Muscle layer of duodenum (tissue), 2 donors: Measurements from ENCODE around the gene ST8SIA1.
"Not testable (repeated sequence)": the region's sequence is repeated elsewhere in the genome, so short reads cannot be mapped to it uniquely, and the experiment has no call there.

Source experiments
- H3K27ac ChIP-seq: one replicate; pipeline ENCODE4 v1.7.0; 2013; ENCODE audit warnings: mild to moderate bottlenecking, low read length
- H3K27me3 ChIP-seq: one replicate; pipeline ENCODE4 v1.7.0; 2013; ENCODE audit warnings: low read depth, mild to moderate bottlenecking, control low read depth, low read length
- H3K36me3 ChIP-seq, 2 donors: one replicate each; pipeline ENCODE4 v1.7.0; 2013; ENCODE audit warnings: low read length in 2 of 2, control low read depth in 1 of 2, mild to moderate bottlenecking in 1 of 2; ENCODE audit not compliant: insufficient read depth in 2 of 2, control insufficient read depth in 1 of 2
- H3K4me1 ChIP-seq, 2 donors: one replicate each; pipeline ENCODE4 v1.7.0; 2013; ENCODE audit warnings: low read length in 2 of 2, mild to moderate bottlenecking in 2 of 2, control low read depth in 1 of 2, moderate library complexity in 1 of 2; ENCODE audit not compliant: insufficient read depth in 2 of 2, control insufficient read depth in 1 of 2
- H3K4me3 ChIP-seq, 2 donors: one replicate each; pipeline ENCODE4 v1.7.0; 2013; ENCODE audit warnings: low read length in 2 of 2, low read depth in 1 of 2, mild to moderate bottlenecking in 1 of 2
- H3K9me3 ChIP-seq, 2 donors: one replicate each; pipeline ENCODE4 v1.7.0; 2013; ENCODE audit warnings: low read length in 2 of 2, control low read depth in 1 of 2, mild to moderate bottlenecking in 1 of 2; ENCODE audit not compliant: control insufficient read depth in 1 of 2
- donor health status: healthy.

The ST8SIA1 gene

GRCh38 chr12:22334410-22335100 lies at the start of gene ST8SIA1:
Gene ST8SIA1, minus strand, starts transcription at chr12:22334707. Its CDS starts 475 bp downstream, at chr12:22334232.
- H3K4me1 ChIP-seq = peaks cover 0 to 10% of the 10 kb centered on the region in 2 donors
- H3K4me3 ChIP-seq = peak within 1 kb of the TSS; percentile 67 to 97
- H3K27ac ChIP-seq = no peak within 1 kb of the TSS

GRCh38 chr12:22380031-22380430 lies 45.5 kb upstream of the ST8SIA1 start:
- Histone ChIP-seq H3K4me3 (no peak overlapping the region), H3K27ac (no peak overlapping the region), H3K9me3 (no peaks in the 10 kb centered on the region), H3K4me1 (no peaks in the 10 kb centered on the region), H3K36me3 (no peaks in the 10 kb centered on the region), H3K27me3 (no peaks in the 10 kb centered on the region)

More at GRCh38 chr12:22334410-22335100, at the start of gene ST8SIA1:
- no peaks in the 10 kb centered on the region for H3K36me3 ChIP-seq
- no peaks in the 10 kb centered on the region for H3K9me3 ChIP-seq
- H3K27me3 ChIP-seq = peaks cover 11% of the 10 kb centered on the region

- Histone ChIP-seq H3K4me1 (no peaks in the 10 kb centered on the region), H3K4me3 (no peak overlapping the region), H3K9me3 (no peaks in the 10 kb centered on the region), H3K36me3 (no peaks in the 10 kb centered on the region), H3K27me3 (no peaks in the 10 kb centered on the region), H3K27ac (no peak overlapping the region)
Measured at GRCh38 chr12:22377731-22378496, 43.4 kb upstream of the ST8SIA1 start.

GRCh38 chr12:22376596-22377150 lies 42.2 kb upstream of the ST8SIA1 start:
- not testable (repeated sequence) for H3K27me3 ChIP-seq, H3K9me3 ChIP-seq, H3K4me1 ChIP-seq, H3K4me3 ChIP-seq, H3K36me3 ChIP-seq, H3K27ac ChIP-seq

GRCh38 chr12:22374508-22374907 lies 40.0 kb upstream of the ST8SIA1 start:
- H3K9me3 ChIP-seq = no peaks in the 10 kb centered on the region
- H3K27me3 ChIP-seq = no peaks in the 10 kb centered on the region
- H3K4me3 ChIP-seq = no peak overlapping the region
- no peak overlapping the region for H3K27ac ChIP-seq
- no peaks in the 10 kb centered on the region for H3K36me3 ChIP-seq
- H3K4me1 ChIP-seq = peaks cover 0 to 4% of the 10 kb centered on the region in 2 donors

DNA sequence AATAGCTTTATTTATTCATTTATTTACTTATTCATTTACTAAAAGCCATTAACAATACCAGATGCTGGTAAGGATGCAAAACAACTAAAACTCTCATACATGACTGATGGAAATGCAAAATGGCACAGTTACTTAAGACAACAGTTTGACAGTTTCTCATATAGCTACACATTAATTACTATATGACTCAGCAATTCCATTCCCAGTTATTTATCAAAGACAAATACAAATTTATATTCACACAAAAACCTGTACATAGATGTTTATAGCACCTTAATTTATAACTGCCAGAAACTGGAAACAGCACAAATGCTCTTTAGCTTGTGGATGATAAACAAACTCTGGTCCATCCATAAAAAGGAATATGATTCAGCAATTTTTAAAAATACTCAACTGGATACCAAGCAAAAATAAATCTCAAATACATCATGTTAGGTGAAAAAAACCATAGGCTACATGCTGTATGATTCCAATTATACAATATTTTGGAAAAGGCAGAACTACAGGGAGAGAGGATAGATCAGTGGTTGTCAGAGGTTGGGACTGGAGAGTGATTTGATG lies 37.9 kb upstream of the ST8SIA1 start:
- Histone ChIP-seq H3K9me3 (no peaks in the 10 kb centered on the region), H3K36me3 (no peaks in the 10 kb centered on the region), H3K27me3 (no peaks in the 10 kb centered on the region), H3K4me1 (peaks cover 0 to 4% of the 10 kb centered on the region in 2 donors), H3K4me3 (no peak overlapping the region), H3K27ac (no peak overlapping the region)

- Histone ChIP-seq H3K36me3 (no peaks in the 10 kb centered on the region), H3K4me1 (no peaks in the 10 kb centered on the region), H3K4me3 (no peak overlapping the region), H3K27me3 (no peaks in the 10 kb centered on the region), H3K9me3 (no peaks in the 10 kb centered on the region), H3K27ac (no peak overlapping the region)
Measured at GRCh38 chr12:22366181-22366580, 31.7 kb upstream of the ST8SIA1 start.

- Histone ChIP-seq H3K4me1 (no peaks in the 10 kb centered on the region), H3K36me3 (no peaks in the 10 kb centered on the region), H3K27me3 (no peaks in the 10 kb centered on the region), H3K4me3 (no peak overlapping the region), H3K9me3 (no peaks in the 10 kb centered on the region), H3K27ac (no peak overlapping the region)
Measured at GRCh38 chr12:22361785-22362184, 27.3 kb upstream of the ST8SIA1 start.

- no peak overlapping the region for H3K27ac ChIP-seq
- no peaks in the 10 kb centered on the region for H3K9me3 ChIP-seq
- no peaks in the 10 kb centered on the region for H3K4me1 ChIP-seq
- no peak overlapping the region for H3K4me3 ChIP-seq
- H3K36me3 ChIP-seq = no peaks in the 10 kb centered on the region
- H3K27me3 ChIP-seq = no peaks in the 10 kb centered on the region
Measured at GRCh38 chr12:22360774-22361173, 26.3 kb upstream of the ST8SIA1 start.

- Histone ChIP-seq H3K36me3 (no peaks in the 10 kb centered on the region), H3K27ac (no peak overlapping the region), H3K4me1 (no peaks in the 10 kb centered on the region), H3K4me3 (no peak overlapping the region), H3K27me3 (no peaks in the 10 kb centered on the region), H3K9me3 (no peaks in the 10 kb centered on the region)
Measured at GRCh38 chr12:22357531-22357930, 23.0 kb upstream of the ST8SIA1 start.

- H3K9me3 ChIP-seq = no peaks in the 10 kb centered on the region
Measured at GRCh38 chr12:22356231-22356630, 21.7 kb upstream of the ST8SIA1 start.

More at GRCh38 chr12:22356231-22356630, 21.7 kb upstream of the ST8SIA1 start:
- H3K4me1 ChIP-seq = no peaks in the 10 kb centered on the region
- no peaks in the 10 kb centered on the region for H3K36me3 ChIP-seq
- no peak overlapping the region for H3K4me3 ChIP-seq
- no peaks in the 10 kb centered on the region for H3K27me3 ChIP-seq
- H3K27ac ChIP-seq = no peak overlapping the region
